HL-60 (cell line): ENCODE results near the gene SNRPA1.

Source experiments
- DNase-seq, 2 experiments: peaks; one replicate each; pipeline ENCODE4 v3.0.0-alpha.2; 2010 to 2020; ENCODE audit warnings: low read depth in 1 of 2, low spot score in 1 of 2
- H3K27ac ChIP-seq: fragments of 250-450 bp; sonication (Bioruptor Pico); replicated peaks from 2 replicates; pipeline ENCODE4 v1.5.1; 2020; ENCODE audit warnings: mild to moderate bottlenecking, moderate library complexity
- H3K27me3 ChIP-seq: fragments of 250-450 bp; sonication (Bioruptor Pico); 2 replicates; pipeline ENCODE4 v1.5.1; 2021; ENCODE audit warnings: mild to moderate bottlenecking, moderate library complexity; ENCODE audit not compliant: insufficient read depth, poor library complexity, severe bottlenecking
- H3K4me3 ChIP-seq: replicated peaks from 2 replicates; pipeline ENCODE4 v1.5.1; 2011; ENCODE audit warnings: mild to moderate bottlenecking, control low read depth, low read length; ENCODE audit not compliant: insufficient read depth
- CTCF ChIP-seq: IDR thresholded peaks from one replicate; pipeline ENCODE4 v1.5.1; 2011; ENCODE audit warnings: low read length, control low read depth, inconsistent platforms; ENCODE audit not compliant: insufficient read depth
- GABPA ChIP-seq: IDR thresholded peaks from 2 replicates; pipeline ENCODE4 v1.6.1; 2012; ENCODE audit warnings: low read depth
- POLR2AphosphoS5 ChIP-seq: IDR thresholded peaks from 2 replicates; pipeline ENCODE4 v1.6.1; 2012; ENCODE audit warnings: low read depth
- REST ChIP-seq: IDR thresholded peaks from 2 replicates; pipeline ENCODE4 v1.6.1; 2012; ENCODE audit warnings: low read depth; ENCODE audit not compliant: insufficient replicate concordance
- SPI1 ChIP-seq: IDR thresholded peaks from 2 replicates; pipeline ENCODE4 v1.6.1; 2012; ENCODE audit warnings: low read depth, mild to moderate bottlenecking, borderline replicate concordance

Gene SNRPA1

GRCh38 chr15:101307048-101307896, 12.2 kb upstream of the SNRPA1 start:
- no peak overlapping the region for H3K27ac ChIP-seq
- TF ChIP-seq GABPA (no peak), REST (no peak), SPI1 (no peak), CTCF (no peak), POLR2AphosphoS5 (no peak)
- H3K27me3 ChIP-seq, result no peaks in the 10 kb centered on the region

GRCh38 chr15:101306341-101307047, 11.4 kb upstream of the SNRPA1 start:
- DNase-seq, result no peak
- Histone ChIP-seq H3K27ac (no peak overlapping the region), H3K4me3 (no peak overlapping the region), H3K27me3 (no peaks in the 10 kb centered on the region)
- no peak for TF ChIP-seq REST
- TF ChIP-seq SPI1, result no peak
- no peak for TF ChIP-seq POLR2AphosphoS5
- no peak for TF ChIP-seq CTCF
- no peak for TF ChIP-seq GABPA

More at GRCh38 chr15:101307048-101307896, 12.2 kb upstream of the SNRPA1 start:
- H3K4me3 ChIP-seq, result no peak overlapping the region
- DNase-seq, result no peak

GRCh38 chr15:101305820-101306255, 10.8 kb upstream of the SNRPA1 start:
- no peak for TF ChIP-seq POLR2AphosphoS5
- no peak for TF ChIP-seq CTCF
- TF ChIP-seq REST, result no peak
- TF ChIP-seq SPI1, result no peak
- no peak for TF ChIP-seq GABPA
- no peak for DNase-seq
- Histone ChIP-seq H3K4me3 (no peak overlapping the region), H3K27ac (no peak overlapping the region), H3K27me3 (no peaks in the 10 kb centered on the region)
